ENCODE results near the gene PHACTR3. TPM values are rescaled to one million over a fixed set of nuclear protein-coding genes. Genes with fewer than 3 reads are reported as not detected.

The PHACTR3 gene
- total RNA-seq, 5 donors from 2014 or later (not counting 1 experiment from before 2014, with no cell fraction given): not detected

- no peak overlapping the region for H3K27ac Mint-ChIP-seq
- H3K4me1 Mint-ChIP-seq: no peaks in the 10 kb centered on the region
- peaks cover 0 to 6% of the 10 kb centered on the region in 2 experiments for H3K27me3 ChIP-seq (replicated peaks in 1 of 2; ENCODE audit: control insufficient read depth in 2 of 2, extremely low read depth in 1 of 2, insufficient read depth in 2 of 2, low read length in 1 of 2)
- H3K9me3 Mint-ChIP-seq: no peaks in the 10 kb centered on the region
- no peaks in the 10 kb centered on the region for H3K36me3 ChIP-seq (ENCODE audit: control insufficient read depth in 2 of 2, extremely low read depth in 1 of 2, insufficient read depth in 1 of 2, low read length in 1 of 2)
- WGBS (ENCODE audit: insufficient coverage): 74% methylated on average over 2 of the region's 3 CpGs
- no peaks in the 10 kb centered on the region for H3K9me3 ChIP-seq
- no peaks in the 10 kb centered on the region for H3K4me1 ChIP-seq (ENCODE audit: control insufficient read depth in 1 of 2, extremely low read depth in 1 of 2, insufficient read depth in 2 of 2, low read length in 2 of 2)
- H3K4me3 ChIP-seq (ENCODE audit: control insufficient read depth in 1 of 2, extremely low read depth in 1 of 2, low read length in 1 of 2): no peak overlapping the region
- H3K27me3 Mint-ChIP-seq: no peaks in the 10 kb centered on the region
- CTCF ChIA-PET: interaction anchor here in 1 of 2 donors (0.6 kb wide), 1 partner anchor 346 kb away, joined by 3 read pairs; no protein-coding TSS in a partner anchor
- ATAC-seq (replicated peaks in 1 of 4): no peak
- POLR2A ChIA-PET: no interaction called here
- H3K4me3 Mint-ChIP-seq: no peak overlapping the region
- H3K27ac ChIP-seq (ENCODE audit: low read length): no peak overlapping the region
- no peaks in the 10 kb centered on the region for H3K36me3 Mint-ChIP-seq
- DNase-seq: peak in 1 of 35 experiments; percentile 13
Measured at GRCh38 chr20:59777331-59777725, 173.0 kb downstream of the PHACTR3 start.

DNA sequence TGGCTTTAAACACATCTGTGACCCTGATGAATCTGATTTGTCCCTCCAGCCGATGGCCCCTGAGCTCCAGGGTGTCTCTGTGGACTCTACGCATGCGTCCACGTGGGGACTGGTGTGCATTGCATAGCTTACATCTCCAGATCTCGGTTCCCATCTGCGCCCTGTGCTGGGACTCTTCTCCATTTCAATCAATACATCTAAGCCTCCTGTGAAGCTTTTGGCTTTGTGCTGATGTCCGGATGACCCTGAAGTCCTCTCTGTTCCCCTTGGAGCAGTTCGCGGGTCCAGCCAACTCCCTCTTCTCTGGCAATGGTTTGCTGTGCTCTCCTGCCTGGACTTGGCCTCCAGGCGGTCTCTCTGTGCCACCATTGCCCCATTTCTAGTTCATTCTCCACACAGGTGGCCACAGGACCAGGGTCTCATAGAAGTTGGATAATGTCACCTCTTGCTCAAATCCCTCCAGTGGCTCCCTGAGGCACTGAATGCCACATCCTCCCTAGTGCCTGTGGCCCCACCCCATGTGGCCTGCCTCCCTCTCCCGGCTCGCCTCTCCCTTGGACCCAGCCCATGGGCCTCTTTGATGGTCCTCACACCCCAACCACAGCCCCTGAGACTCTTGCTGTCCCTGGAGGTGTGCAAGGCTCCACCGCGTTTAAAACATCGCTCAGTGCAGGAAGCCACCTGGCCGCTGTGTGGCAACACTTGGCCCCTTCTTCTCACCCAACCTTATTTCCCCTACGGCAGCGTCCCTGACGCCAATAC lies 173.7 kb downstream of the PHACTR3 start:
- ATAC-seq (replicated peaks in 1 of 4) (no peak), DNase-seq (peak in 1 of 35 experiments; percentile 9)
- H3K27ac Mint-ChIP-seq: no peak overlapping the region
- no peaks in the 10 kb centered on the region for H3K4me1 Mint-ChIP-seq
- Histone ChIP-seq H3K27ac (ENCODE audit: low read length) (no peak overlapping the region), H3K4me1 (ENCODE audit: control insufficient read depth in 1 of 2, extremely low read depth in 1 of 2, insufficient read depth in 2 of 2, low read length in 2 of 2) (no peaks in the 10 kb centered on the region), H3K9me3 (no peaks in the 10 kb centered on the region), H3K27me3 (replicated peaks in 1 of 2; ENCODE audit: control insufficient read depth in 2 of 2, extremely low read depth in 1 of 2, insufficient read depth in 2 of 2, low read length in 1 of 2) (peaks cover 0 to 3% of the 10 kb centered on the region in 2 experiments), H3K36me3 (ENCODE audit: control insufficient read depth in 2 of 2, extremely low read depth in 1 of 2, insufficient read depth in 1 of 2, low read length in 1 of 2) (no peaks in the 10 kb centered on the region), H3K4me3 (ENCODE audit: control insufficient read depth in 1 of 2, extremely low read depth in 1 of 2, low read length in 1 of 2) (no peak overlapping the region)
- POLR2A ChIA-PET: no interaction called here
- no peaks in the 10 kb centered on the region for H3K9me3 Mint-ChIP-seq
- 68% methylated on average over 11 of the region's 19 CpGs for WGBS (ENCODE audit: insufficient coverage)
- H3K27me3 Mint-ChIP-seq: no peaks in the 10 kb centered on the region
- no peak overlapping the region for H3K4me3 Mint-ChIP-seq
- CTCF ChIA-PET: no interaction called here
- no peaks in the 10 kb centered on the region for H3K36me3 Mint-ChIP-seq

DNA sequence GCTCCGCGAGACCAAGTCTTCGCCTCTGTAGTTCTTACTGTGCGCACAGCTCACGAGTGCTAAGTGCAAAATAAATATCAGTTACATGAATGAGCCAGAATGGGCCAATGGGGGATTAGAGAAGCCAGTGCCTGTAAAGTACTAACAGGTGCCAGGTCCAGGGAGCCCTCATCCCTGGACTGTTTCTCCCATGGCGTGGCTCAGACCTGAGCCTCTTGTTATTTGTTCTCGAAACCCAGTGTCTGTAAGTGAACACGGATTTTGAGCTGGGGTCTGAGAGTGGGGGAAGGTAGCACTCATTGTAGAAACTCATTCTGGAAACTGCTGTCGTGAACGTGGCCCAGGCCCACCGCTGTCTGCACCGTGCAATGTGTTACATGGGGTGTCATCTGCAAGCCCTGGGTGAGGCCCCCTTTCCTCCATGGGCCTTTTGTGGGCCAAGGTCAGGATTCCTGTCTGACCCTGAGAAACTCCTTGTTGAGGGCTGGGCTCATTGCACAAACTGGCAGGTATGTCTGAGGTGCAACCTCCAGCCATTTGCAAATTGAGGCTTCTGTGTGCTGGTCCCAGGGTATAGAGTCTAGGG lies 174.4 kb downstream of the PHACTR3 start:
- no peak overlapping the region for H3K4me3 ChIP-seq (ENCODE audit: control insufficient read depth in 1 of 2, extremely low read depth in 1 of 2, low read length in 1 of 2)
- no peak overlapping the region for H3K27ac Mint-ChIP-seq
- ChIA-PET CTCF (no interaction called here), POLR2A (no interaction called here)
- no peaks in the 10 kb centered on the region for H3K4me1 Mint-ChIP-seq
- H3K9me3 Mint-ChIP-seq: no peaks in the 10 kb centered on the region
- peak in 1 of 35 experiments; percentile 9 for DNase-seq
- ATAC-seq (replicated peaks in 1 of 4): no peak
- H3K27ac ChIP-seq (ENCODE audit: low read length): no peak overlapping the region
- H3K9me3 ChIP-seq: no peaks in the 10 kb centered on the region
- no peaks in the 10 kb centered on the region for H3K27me3 ChIP-seq (replicated peaks in 1 of 2; ENCODE audit: control insufficient read depth in 2 of 2, extremely low read depth in 1 of 2, insufficient read depth in 2 of 2, low read length in 1 of 2)
- no peak overlapping the region for H3K4me3 Mint-ChIP-seq
- H3K36me3 ChIP-seq (ENCODE audit: control insufficient read depth in 2 of 2, extremely low read depth in 1 of 2, insufficient read depth in 1 of 2, low read length in 1 of 2): no peaks in the 10 kb centered on the region
- H3K4me1 ChIP-seq (ENCODE audit: control insufficient read depth in 1 of 2, extremely low read depth in 1 of 2, insufficient read depth in 2 of 2, low read length in 2 of 2): no peaks in the 10 kb centered on the region
- H3K36me3 Mint-ChIP-seq: no peaks in the 10 kb centered on the region
- 74% methylated on average over 7 of the region's 12 CpGs for WGBS (ENCODE audit: insufficient coverage)
- H3K27me3 Mint-ChIP-seq: no peaks in the 10 kb centered on the region

GRCh38 chr20:59779656-59780380 lies 175.5 kb downstream of the PHACTR3 start:
- CTCF ChIA-PET: no interaction called here
- H3K36me3 Mint-ChIP-seq: no peaks in the 10 kb centered on the region
- no peaks in the 10 kb centered on the region for H3K27me3 Mint-ChIP-seq

GRCh38 chr20:59780494-59781185 lies 176.3 kb downstream of the PHACTR3 start:
- Histone ChIP-seq H3K4me1 (ENCODE audit: control insufficient read depth in 1 of 2, extremely low read depth in 1 of 2, insufficient read depth in 2 of 2, low read length in 2 of 2) (no peaks in the 10 kb centered on the region), H3K27me3 (replicated peaks in 1 of 2; ENCODE audit: control insufficient read depth in 2 of 2, extremely low read depth in 1 of 2, insufficient read depth in 2 of 2, low read length in 1 of 2) (peaks cover 0 to 8% of the 10 kb centered on the region in 2 experiments), H3K36me3 (ENCODE audit: control insufficient read depth in 2 of 2, extremely low read depth in 1 of 2, insufficient read depth in 1 of 2, low read length in 1 of 2) (no peaks in the 10 kb centered on the region), H3K9me3 (no peaks in the 10 kb centered on the region), H3K27ac (ENCODE audit: low read length) (no peak overlapping the region), H3K4me3 (ENCODE audit: control insufficient read depth in 1 of 2, extremely low read depth in 1 of 2, low read length in 1 of 2) (no peak overlapping the region)
- ChIA-PET CTCF (no interaction called here), POLR2A (no interaction called here)
- no peak overlapping the region for H3K27ac Mint-ChIP-seq
- H3K4me1 Mint-ChIP-seq: no peaks in the 10 kb centered on the region
- ATAC-seq (replicated peaks in 1 of 4) (no peak), DNase-seq (peak in 1 of 35 experiments; percentile 4)
- no peak overlapping the region for H3K4me3 Mint-ChIP-seq
- 79% methylated on average over 10 of the region's 12 CpGs for WGBS (ENCODE audit: insufficient coverage)
- no peaks in the 10 kb centered on the region for H3K9me3 Mint-ChIP-seq
- H3K36me3 Mint-ChIP-seq: no peaks in the 10 kb centered on the region
- H3K27me3 Mint-ChIP-seq: no peaks in the 10 kb centered on the region

More at GRCh38 chr20:59779656-59780380, 175.5 kb downstream of the PHACTR3 start:
- no peaks in the 10 kb centered on the region for H3K4me1 ChIP-seq (ENCODE audit: control insufficient read depth in 1 of 2, extremely low read depth in 1 of 2, insufficient read depth in 2 of 2, low read length in 2 of 2)
- Mint-ChIP-seq H3K4me1 (no peaks in the 10 kb centered on the region), H3K27ac (no peak overlapping the region), H3K4me3 (no peak overlapping the region), H3K9me3 (no peaks in the 10 kb centered on the region)
- ATAC-seq (replicated peaks in 1 of 4) (no peak), DNase-seq (peak in 1 of 35 experiments; percentile 5)
- POLR2A ChIA-PET: no interaction called here
- no peak overlapping the region for H3K27ac ChIP-seq (ENCODE audit: low read length)
- H3K9me3 ChIP-seq: no peaks in the 10 kb centered on the region
- H3K27me3 ChIP-seq (replicated peaks in 1 of 2; ENCODE audit: control insufficient read depth in 2 of 2, extremely low read depth in 1 of 2, insufficient read depth in 2 of 2, low read length in 1 of 2): peaks cover 0 to 4% of the 10 kb centered on the region in 2 experiments
- no peaks in the 10 kb centered on the region for H3K36me3 ChIP-seq (ENCODE audit: control insufficient read depth in 2 of 2, extremely low read depth in 1 of 2, insufficient read depth in 1 of 2, low read length in 1 of 2)
- no peak overlapping the region for H3K4me3 ChIP-seq (ENCODE audit: control insufficient read depth in 1 of 2, extremely low read depth in 1 of 2, low read length in 1 of 2)
- 100% methylated on average over 2 of the region's 10 CpGs for WGBS (ENCODE audit: insufficient coverage)

- 91% methylated on average over 9 of the region's 12 CpGs for WGBS (ENCODE audit: insufficient coverage)
- Mint-ChIP-seq H3K9me3 (no peaks in the 10 kb centered on the region), H3K27me3 (no peaks in the 10 kb centered on the region), H3K4me1 (no peaks in the 10 kb centered on the region), H3K36me3 (no peaks in the 10 kb centered on the region), H3K27ac (no peak overlapping the region), H3K4me3 (no peak overlapping the region)
- peaks cover 0 to 14% of the 10 kb centered on the region in 2 experiments for H3K27me3 ChIP-seq (replicated peaks in 1 of 2; ENCODE audit: control insufficient read depth in 2 of 2, extremely low read depth in 1 of 2, insufficient read depth in 2 of 2, low read length in 1 of 2)
- CTCF ChIA-PET: no interaction called here
- DNase-seq: peak in 1 of 35 experiments; percentile 10
- H3K36me3 ChIP-seq (ENCODE audit: control insufficient read depth in 2 of 2, extremely low read depth in 1 of 2, insufficient read depth in 1 of 2, low read length in 1 of 2): no peaks in the 10 kb centered on the region
- H3K4me1 ChIP-seq (ENCODE audit: control insufficient read depth in 1 of 2, extremely low read depth in 1 of 2, insufficient read depth in 2 of 2, low read length in 2 of 2): no peaks in the 10 kb centered on the region
- no peaks in the 10 kb centered on the region for H3K9me3 ChIP-seq
- H3K27ac ChIP-seq (ENCODE audit: low read length): no peak overlapping the region
- POLR2A ChIA-PET: no interaction called here
- no peak for ATAC-seq (replicated peaks in 1 of 4)
- H3K4me3 ChIP-seq (ENCODE audit: control insufficient read depth in 1 of 2, extremely low read depth in 1 of 2, low read length in 1 of 2): no peak overlapping the region
Measured at GRCh38 chr20:59781226-59781625, 176.9 kb downstream of the PHACTR3 start.
